NCI-H345 treated with DMSO at 0.1 percent for 48 hours (cell line): ENCODE data around the gene RPUSD1.
"Not testable (repeated sequence)": the region's sequence is repeated elsewhere in the genome, so short reads cannot be mapped to it uniquely, and the experiment has no call there.

ENCODE experiments used
- DNase-seq: peaks from one replicate; lab custom pipeline; 2025; ENCODE audit not compliant: unreplicated experiment; lab: John Stamatoyannopoulos, UW

The RPUSD1 gene

GRCh38 chr16:768428-768827 lies 19.8 kb downstream of the RPUSD1 start:
- no peak for DNase-seq

- no peak for DNase-seq
Measured at GRCh38 chr16:767743-768235, 20.4 kb downstream of the RPUSD1 start.

GRCh38 chr16:766820-767640 lies 21.2 kb downstream of the RPUSD1 start:
- DNase-seq, result no peak

GRCh38 chr16:766008-766819 lies 22.0 kb downstream of the RPUSD1 start:
- DNase-seq, result no peak

- DNase-seq, result no peak
Measured at GRCh38 chr16:765488-765865, 22.7 kb downstream of the RPUSD1 start.

GRCh38 chr16:764848-765487 lies 23.2 kb downstream of the RPUSD1 start:
- no peak for DNase-seq

- no peak for DNase-seq
Measured at GRCh38 chr16:764184-764750, 23.9 kb downstream of the RPUSD1 start.

GRCh38 chr16:763369-764183 lies 24.6 kb downstream of the RPUSD1 start:
- no peak for DNase-seq

GRCh38 chr16:762595-763268 lies 25.4 kb downstream of the RPUSD1 start:
- DNase-seq, result no peak

- no peak for DNase-seq
Measured at GRCh38 chr16:761625-762513, 26.3 kb downstream of the RPUSD1 start.

- no peak for DNase-seq
Measured at GRCh38 chr16:760545-761343, 27.4 kb downstream of the RPUSD1 start, which contains the start of gene MSLN. Gene MSLN (plus strand): TSS chr16:760734. CDS start chr16:762681, 1,947 bp downstream.

GRCh38 chr16:760065-760464 lies 28.1 kb downstream of the RPUSD1 start:
- DNase-seq, result no peak

- no peak for DNase-seq
Measured at GRCh38 chr16:759110-759910, 28.9 kb downstream of the RPUSD1 start.

- no peak for DNase-seq
Measured at GRCh38 chr16:756428-756827, 31.8 kb downstream of the RPUSD1 start.

- DNase-seq, result no peak
Measured at GRCh38 chr16:754656-755055, 33.5 kb downstream of the RPUSD1 start.

- not testable (repeated sequence) for DNase-seq
Measured at GRCh38 chr16:754121-754607, 34.0 kb downstream of the RPUSD1 start.

GRCh38 chr16:752007-752312 lies 36.2 kb downstream of the RPUSD1 start:
- DNase-seq, result no peak
